HEK293 (cell line): Measurements from ENCODE around the gene IGFBP7.

Experiments
- EGR2 ChIP-seq: fragments of 450-650 bp; formaldehyde crosslinking; IDR thresholded peaks from 2 replicates; pipeline ENCODE4 v1.5.1; 2016; ENCODE audit warnings: low read depth, missing biosample characterization, missing genetic modification characterization
- WT1 ChIP-seq: fragments of 450-650 bp; formaldehyde crosslinking; IDR thresholded peaks from 2 replicates; pipeline ENCODE4 v1.5.1; 2016; ENCODE audit warnings: missing biosample characterization, missing genetic modification characterization
- ZFP41 ChIP-seq: fragments of 450-650 bp; formaldehyde crosslinking; IDR thresholded peaks from 2 replicates; pipeline ENCODE4 v1.5.1; 2016; ENCODE audit warnings: missing biosample characterization, missing genetic modification characterization, borderline replicate concordance
- ZNF214 ChIP-seq: fragments of 450-650 bp; formaldehyde crosslinking; IDR thresholded peaks from 2 replicates; pipeline ENCODE4 v1.5.1; 2017; ENCODE audit warnings: missing biosample characterization, mild to moderate bottlenecking, missing genetic modification characterization, borderline replicate concordance
- ZNF366 ChIP-seq: fragments of 450-650 bp; formaldehyde crosslinking; conservative IDR thresholded peaks from 2 replicates; pipeline ENCODE4 v1.5.1; 2016; ENCODE audit warnings: missing biosample characterization, missing genetic modification characterization
- ZNF558 ChIP-seq: fragments of 450-650 bp; formaldehyde crosslinking; IDR thresholded peaks from 2 replicates; pipeline ENCODE4 v1.5.1; 2016; ENCODE audit warnings: missing biosample characterization, missing genetic modification characterization
- TF ChIP-seq, protein P1 (sequence below): fragments of 450-650 bp; formaldehyde crosslinking; IDR thresholded peaks from 2 replicates; pipeline ENCODE4 v1.5.1; 2016; ENCODE audit warnings: missing biosample characterization, missing genetic modification characterization
- TF ChIP-seq, protein P2 (sequence below): fragments of 450-650 bp; formaldehyde crosslinking; IDR thresholded peaks from 2 replicates; pipeline ENCODE4 v1.5.1; 2016; ENCODE audit warnings: missing biosample characterization, missing genetic modification characterization
- TF ChIP-seq, protein P3 (sequence below): fragments of 450-650 bp; formaldehyde crosslinking; IDR thresholded peaks from 2 replicates; pipeline ENCODE4 v1.5.1; 2016; ENCODE audit warnings: missing biosample characterization, missing genetic modification characterization, borderline replicate concordance
- TF ChIP-seq, protein P4 (sequence below): fragments of 450-650 bp; formaldehyde crosslinking; conservative IDR thresholded peaks from 2 replicates; pipeline ENCODE4 v1.5.1; 2016; ENCODE audit warnings: low read depth, missing biosample characterization, missing genetic modification characterization
- TF ChIP-seq, protein P5 (sequence below): fragments of 450-650 bp; formaldehyde crosslinking; conservative IDR thresholded peaks from 2 replicates; pipeline ENCODE4 v1.5.1; 2016; ENCODE audit warnings: low read depth, missing biosample characterization, missing genetic modification characterization
- TF ChIP-seq, protein P6 (sequence below): fragments of 450-650 bp; formaldehyde crosslinking; IDR thresholded peaks from 2 replicates; pipeline ENCODE4 v1.5.1; 2016; ENCODE audit warnings: missing biosample characterization, missing genetic modification characterization
- TF ChIP-seq, protein P7 (sequence below): fragments of 450-650 bp; formaldehyde crosslinking; IDR thresholded peaks from 2 replicates; pipeline ENCODE4 v1.5.1; 2017; ENCODE audit warnings: missing biosample characterization, missing genetic modification characterization
- TF ChIP-seq, protein P8 (sequence below): fragments of 450-650 bp; formaldehyde crosslinking; IDR thresholded peaks from 2 replicates; pipeline ENCODE4 v1.5.1; 2016; ENCODE audit warnings: missing biosample characterization, missing genetic modification characterization, low read depth

IGFBP7 gene

DNA sequence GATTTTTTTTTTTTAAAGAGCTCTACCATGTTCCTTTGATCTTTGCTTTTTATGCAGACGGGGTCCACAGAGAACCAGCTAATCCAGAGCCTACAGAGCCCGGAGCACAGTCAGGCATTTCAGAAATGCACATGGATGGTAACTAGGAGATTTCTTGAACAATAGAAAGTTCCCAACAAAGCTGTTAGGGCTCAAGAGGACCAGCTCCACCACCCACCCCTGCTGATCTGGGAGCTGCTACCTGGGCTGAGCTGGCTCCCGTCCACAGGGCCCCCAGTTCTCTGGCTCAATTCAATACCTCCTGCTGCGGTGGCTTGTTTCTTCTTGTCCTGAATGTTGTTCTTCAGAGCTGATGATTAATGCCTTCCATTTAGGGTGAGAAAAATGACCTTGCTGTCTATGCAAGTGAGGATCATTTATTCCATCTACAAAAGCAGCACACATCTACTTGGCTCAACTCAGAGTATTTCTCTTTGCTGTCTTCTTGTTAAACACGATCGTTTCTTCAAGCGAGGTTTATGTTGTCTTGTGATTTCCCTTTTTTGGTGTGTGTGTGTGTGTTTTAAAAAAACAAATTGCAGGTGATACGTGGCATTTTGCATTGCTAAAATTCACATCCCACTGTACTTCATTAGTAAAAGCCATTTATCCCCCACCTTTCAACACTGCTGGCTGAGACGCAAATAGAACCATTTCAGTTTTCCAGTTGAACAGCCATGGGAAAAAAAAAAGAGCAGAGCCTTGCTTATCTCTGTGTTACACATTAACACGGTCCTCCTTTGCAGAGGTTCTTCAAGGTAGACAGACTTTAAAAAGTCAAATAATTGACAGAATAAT lies 31.3 kb downstream of the IGFBP7 start (continued):
- TF ChIP-seq, protein P1, sequence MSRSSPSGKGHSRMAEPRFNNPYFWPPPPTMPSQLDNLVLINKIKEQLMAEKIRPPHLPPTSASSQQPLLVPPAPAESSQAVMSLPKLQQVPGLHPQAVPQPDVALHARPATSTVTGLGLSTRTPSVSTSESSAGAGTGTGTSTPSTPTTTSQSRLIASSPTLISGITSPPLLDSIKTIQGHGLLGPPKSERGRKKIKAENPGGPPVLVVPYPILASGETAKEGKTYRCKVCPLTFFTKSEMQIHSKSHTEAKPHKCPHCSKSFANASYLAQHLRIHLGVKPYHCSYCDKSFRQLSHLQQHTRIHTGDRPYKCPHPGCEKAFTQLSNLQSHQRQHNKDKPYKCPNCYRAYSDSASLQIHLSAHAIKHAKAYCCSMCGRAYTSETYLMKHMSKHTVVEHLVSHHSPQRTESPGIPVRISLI (tag by site-specific recombination): 0 out of 2 replicates have a peak, but pooled peaks have one; percentile 43
- TF ChIP-seq ZNF558 (peak; percentile 75; the same call in 1 of the 2 replicates), ZNF214 (tag by site-specific recombination) (no peak), ZNF366 (tag by site-specific recombination) (peak; percentile 78), ZFP41 (tag by site-specific recombination) (no peak), WT1 (peak; percentile 81), EGR2 (tag by site-specific recombination) (no peak)
- TF ChIP-seq, protein P2, sequence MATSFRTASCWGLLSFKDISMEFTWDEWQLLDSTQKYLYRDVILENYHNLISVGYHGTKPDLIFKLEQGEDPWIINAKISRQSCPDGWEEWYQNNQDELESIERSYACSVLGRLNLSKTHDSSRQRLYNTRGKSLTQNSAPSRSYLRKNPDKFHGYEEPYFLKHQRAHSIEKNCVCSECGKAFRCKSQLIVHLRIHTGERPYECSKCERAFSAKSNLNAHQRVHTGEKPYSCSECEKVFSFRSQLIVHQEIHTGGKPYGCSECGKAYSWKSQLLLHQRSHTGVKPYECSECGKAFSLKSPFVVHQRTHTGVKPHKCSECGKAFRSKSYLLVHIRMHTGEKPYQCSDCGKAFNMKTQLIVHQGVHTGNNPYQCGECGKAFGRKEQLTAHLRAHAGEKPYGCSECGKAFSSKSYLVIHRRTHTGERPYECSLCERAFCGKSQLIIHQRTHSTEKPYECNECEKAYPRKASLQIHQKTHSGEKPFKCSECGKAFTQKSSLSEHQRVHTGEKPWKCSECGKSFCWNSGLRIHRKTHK (tag by site-specific recombination): no peak
- TF ChIP-seq, protein P3, sequence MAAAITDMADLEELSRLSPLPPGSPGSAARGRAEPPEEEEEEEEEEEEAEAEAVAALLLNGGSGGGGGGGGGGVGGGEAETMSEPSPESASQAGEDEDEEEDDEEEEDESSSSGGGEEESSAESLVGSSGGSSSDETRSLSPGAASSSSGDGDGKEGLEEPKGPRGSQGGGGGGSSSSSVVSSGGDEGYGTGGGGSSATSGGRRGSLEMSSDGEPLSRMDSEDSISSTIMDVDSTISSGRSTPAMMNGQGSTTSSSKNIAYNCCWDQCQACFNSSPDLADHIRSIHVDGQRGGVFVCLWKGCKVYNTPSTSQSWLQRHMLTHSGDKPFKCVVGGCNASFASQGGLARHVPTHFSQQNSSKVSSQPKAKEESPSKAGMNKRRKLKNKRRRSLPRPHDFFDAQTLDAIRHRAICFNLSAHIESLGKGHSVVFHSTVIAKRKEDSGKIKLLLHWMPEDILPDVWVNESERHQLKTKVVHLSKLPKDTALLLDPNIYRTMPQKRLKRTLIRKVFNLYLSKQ (tag by site-specific recombination): no peak
- TF ChIP-seq, protein P4, sequence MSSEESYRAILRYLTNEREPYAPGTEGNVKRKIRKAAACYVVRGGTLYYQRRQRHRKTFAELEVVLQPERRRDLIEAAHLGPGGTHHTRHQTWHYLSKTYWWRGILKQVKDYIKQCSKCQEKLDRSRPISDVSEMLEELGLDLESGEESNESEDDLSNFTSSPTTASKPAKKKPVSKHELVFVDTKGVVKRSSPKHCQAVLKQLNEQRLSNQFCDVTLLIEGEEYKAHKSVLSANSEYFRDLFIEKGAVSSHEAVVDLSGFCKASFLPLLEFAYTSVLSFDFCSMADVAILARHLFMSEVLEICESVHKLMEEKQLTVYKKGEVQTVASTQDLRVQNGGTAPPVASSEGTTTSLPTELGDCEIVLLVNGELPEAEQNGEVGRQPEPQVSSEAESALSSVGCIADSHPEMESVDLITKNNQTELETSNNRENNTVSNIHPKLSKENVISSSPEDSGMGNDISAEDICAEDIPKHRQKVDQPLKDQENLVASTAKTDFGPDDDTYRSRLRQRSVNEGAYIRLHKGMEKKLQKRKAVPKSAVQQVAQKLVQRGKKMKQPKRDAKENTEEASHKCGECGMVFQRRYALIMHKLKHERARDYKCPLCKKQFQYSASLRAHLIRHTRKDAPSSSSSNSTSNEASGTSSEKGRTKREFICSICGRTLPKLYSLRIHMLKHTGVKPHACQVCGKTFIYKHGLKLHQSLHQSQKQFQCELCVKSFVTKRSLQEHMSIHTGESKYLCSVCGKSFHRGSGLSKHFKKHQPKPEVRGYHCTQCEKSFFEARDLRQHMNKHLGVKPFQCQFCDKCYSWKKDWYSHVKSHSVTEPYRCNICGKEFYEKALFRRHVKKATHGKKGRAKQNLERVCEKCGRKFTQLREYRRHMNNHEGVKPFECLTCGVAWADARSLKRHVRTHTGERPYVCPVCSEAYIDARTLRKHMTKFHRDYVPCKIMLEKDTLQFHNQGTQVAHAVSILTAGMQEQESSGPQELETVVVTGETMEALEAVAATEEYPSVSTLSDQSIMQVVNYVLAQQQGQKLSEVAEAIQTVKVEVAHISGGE (tag by site-specific recombination): peak; percentile 55; the same call in 1 of the 2 replicates
- TF ChIP-seq, protein P5, sequence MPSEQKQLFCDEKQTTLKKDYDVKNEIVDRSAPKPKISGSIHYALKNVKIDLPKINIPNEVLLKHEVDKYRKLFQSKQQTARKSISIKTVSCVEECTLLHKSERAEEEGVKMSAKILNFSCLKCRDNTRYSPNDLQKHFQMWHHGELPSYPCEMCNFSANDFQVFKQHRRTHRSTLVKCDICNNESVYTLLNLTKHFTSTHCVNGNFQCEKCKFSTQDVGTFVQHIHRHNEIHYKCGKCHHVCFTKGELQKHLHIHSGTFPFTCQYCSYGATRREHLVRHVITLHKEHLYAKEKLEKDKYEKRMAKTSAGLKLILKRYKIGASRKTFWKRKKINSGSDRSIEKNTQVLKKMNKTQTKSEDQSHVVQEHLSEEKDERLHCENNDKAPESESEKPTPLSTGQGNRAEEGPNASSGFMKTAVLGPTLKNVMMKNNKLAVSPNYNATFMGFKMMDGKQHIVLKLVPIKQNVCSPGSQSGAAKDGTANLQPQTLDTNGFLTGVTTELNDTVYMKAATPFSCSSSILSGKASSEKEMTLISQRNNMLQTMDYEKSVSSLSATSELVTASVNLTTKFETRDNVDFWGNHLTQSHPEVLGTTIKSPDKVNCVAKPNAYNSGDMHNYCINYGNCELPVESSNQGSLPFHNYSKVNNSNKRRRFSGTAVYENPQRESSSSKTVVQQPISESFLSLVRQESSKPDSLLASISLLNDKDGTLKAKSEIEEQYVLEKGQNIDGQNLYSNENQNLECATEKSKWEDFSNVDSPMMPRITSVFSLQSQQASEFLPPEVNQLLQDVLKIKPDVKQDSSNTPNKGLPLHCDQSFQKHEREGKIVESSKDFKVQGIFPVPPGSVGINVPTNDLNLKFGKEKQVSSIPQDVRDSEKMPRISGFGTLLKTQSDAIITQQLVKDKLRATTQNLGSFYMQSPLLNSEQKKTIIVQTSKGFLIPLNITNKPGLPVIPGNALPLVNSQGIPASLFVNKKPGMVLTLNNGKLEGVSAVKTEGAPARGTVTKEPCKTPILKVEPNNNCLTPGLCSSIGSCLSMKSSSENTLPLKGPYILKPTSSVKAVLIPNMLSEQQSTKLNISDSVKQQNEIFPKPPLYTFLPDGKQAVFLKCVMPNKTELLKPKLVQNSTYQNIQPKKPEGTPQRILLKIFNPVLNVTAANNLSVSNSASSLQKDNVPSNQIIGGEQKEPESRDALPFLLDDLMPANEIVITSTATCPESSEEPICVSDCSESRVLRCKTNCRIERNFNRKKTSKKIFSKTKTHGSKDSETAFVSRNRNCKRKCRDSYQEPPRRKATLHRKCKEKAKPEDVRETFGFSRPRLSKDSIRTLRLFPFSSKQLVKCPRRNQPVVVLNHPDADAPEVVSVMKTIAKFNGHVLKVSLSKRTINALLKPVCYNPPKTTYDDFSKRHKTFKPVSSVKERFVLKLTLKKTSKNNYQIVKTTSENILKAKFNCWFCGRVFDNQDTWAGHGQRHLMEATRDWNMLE: peak; percentile 40; the same call in 1 of the 2 replicates
- TF ChIP-seq, protein P6, sequence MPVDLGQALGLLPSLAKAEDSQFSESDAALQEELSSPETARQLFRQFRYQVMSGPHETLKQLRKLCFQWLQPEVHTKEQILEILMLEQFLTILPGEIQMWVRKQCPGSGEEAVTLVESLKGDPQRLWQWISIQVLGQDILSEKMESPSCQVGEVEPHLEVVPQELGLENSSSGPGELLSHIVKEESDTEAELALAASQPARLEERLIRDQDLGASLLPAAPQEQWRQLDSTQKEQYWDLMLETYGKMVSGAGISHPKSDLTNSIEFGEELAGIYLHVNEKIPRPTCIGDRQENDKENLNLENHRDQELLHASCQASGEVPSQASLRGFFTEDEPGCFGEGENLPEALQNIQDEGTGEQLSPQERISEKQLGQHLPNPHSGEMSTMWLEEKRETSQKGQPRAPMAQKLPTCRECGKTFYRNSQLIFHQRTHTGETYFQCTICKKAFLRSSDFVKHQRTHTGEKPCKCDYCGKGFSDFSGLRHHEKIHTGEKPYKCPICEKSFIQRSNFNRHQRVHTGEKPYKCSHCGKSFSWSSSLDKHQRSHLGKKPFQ (tag by site-specific recombination): peak; percentile 77
- TF ChIP-seq, protein P7, sequence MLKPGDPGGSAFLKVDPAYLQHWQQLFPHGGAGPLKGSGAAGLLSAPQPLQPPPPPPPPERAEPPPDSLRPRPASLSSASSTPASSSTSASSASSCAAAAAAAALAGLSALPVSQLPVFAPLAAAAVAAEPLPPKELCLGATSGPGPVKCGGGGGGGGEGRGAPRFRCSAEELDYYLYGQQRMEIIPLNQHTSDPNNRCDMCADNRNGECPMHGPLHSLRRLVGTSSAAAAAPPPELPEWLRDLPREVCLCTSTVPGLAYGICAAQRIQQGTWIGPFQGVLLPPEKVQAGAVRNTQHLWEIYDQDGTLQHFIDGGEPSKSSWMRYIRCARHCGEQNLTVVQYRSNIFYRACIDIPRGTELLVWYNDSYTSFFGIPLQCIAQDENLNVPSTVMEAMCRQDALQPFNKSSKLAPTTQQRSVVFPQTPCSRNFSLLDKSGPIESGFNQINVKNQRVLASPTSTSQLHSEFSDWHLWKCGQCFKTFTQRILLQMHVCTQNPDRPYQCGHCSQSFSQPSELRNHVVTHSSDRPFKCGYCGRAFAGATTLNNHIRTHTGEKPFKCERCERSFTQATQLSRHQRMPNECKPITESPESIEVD: peak; percentile 93
- TF ChIP-seq, protein P8, sequence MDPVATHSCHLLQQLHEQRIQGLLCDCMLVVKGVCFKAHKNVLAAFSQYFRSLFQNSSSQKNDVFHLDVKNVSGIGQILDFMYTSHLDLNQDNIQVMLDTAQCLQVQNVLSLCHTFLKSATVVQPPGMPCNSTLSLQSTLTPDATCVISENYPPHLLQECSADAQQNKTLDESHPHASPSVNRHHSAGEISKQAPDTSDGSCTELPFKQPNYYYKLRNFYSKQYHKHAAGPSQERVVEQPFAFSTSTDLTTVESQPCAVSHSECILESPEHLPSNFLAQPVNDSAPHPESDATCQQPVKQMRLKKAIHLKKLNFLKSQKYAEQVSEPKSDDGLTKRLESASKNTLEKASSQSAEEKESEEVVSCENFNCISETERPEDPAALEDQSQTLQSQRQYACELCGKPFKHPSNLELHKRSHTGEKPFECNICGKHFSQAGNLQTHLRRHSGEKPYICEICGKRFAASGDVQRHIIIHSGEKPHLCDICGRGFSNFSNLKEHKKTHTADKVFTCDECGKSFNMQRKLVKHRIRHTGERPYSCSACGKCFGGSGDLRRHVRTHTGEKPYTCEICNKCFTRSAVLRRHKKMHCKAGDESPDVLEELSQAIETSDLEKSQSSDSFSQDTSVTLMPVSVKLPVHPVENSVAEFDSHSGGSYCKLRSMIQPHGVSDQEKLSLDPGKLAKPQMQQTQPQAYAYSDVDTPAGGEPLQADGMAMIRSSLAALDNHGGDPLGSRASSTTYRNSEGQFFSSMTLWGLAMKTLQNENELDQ: no peak
